H54 (cell line): ENCODE results near the gene BIRC5.
A peak's percentile ranks its signal among the peaks of the same experiment; 100 is the strongest.

Experiments
- DNase-seq: peaks from one replicate; pipeline ENCODE4 v3.0.0; 2011; ENCODE audit warnings: low spot score, mixed read lengths; ENCODE audit not compliant: insufficient read length
- FAIRE-seq: peaks from 3 replicates; lab custom pipeline; 2011; peaks lifted over from hg19 to GRCh38; lab: Jason Lieb, UNC
- POLR2A ChIP-seq: IDR thresholded peaks from 2 replicates; pipeline ENCODE4 v1.6.1; 2011; ENCODE audit warnings: low read depth, mild to moderate bottlenecking, low read length

BIRC5 gene

GRCh38 chr17:78236362-78237127 lies 22.5 kb downstream of the BIRC5 start:
- DNase-seq (no peak), FAIRE-seq (no peak)
- no peak for TF ChIP-seq POLR2A

GRCh38 chr17:78237401-78238012 lies 23.5 kb downstream of the BIRC5 start:
- FAIRE-seq: no peak
- no peak for DNase-seq
- TF ChIP-seq POLR2A: no peak

DNA sequence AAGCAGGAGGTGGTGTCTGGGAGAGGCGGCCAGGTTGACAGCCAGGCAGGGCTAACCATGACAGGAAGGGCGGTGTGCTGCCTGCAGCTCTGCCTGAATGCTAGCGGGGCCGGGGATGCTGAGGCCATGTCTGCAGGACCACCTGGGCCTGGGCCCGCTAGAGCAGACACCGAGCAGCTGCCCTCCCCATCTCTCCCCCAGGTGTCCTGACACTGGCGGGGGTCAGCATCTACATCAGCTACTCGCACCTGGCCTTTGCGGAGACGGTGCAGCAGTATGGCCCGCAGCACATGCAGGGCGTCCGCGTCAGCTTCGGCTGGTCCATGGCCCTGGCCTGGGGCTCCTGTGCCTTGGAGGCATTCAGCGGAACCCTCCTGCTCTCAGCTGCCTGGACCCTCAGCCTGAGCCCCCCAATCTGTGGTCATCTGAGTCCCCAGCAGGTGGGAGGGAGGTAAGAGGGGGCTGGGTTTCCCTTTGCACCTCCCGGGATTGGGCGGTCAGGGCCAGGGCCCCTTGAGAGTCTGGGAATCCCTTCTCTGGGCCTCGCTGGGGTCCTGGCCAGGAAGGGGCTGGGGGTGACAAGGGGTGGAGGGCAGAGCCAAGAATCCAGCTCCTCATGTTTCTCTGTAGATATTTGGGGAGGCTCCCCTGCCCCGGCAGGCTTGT lies 24.9 kb downstream of the BIRC5 start:
- no peak for TF ChIP-seq POLR2A
- FAIRE-seq: no peak
- DNase-seq: no peak

DNA sequence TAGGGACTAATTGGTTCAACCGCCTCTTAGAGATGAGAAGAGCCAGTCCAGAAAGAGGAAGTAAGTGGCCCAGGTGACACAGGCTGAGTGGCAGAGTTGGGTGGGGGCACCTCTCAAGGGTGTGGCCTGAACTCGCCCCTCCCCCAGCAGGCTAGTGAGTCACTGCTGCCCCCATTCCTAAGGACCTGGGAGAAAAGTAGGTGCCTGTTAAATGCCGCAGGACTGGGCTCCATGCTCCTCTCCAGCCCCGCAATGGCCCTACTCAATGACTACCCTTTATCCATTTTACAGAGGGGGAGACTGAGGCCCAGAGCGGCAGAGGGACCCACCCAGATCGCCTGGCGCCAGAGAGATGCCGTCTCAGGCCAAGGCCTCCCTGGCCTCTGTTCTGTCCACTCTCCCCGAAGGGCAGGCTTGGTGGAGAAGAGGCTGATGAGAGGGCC lies 25.5 kb downstream of the BIRC5 start:
- no peak for FAIRE-seq
- DNase-seq: no peak

DNA sequence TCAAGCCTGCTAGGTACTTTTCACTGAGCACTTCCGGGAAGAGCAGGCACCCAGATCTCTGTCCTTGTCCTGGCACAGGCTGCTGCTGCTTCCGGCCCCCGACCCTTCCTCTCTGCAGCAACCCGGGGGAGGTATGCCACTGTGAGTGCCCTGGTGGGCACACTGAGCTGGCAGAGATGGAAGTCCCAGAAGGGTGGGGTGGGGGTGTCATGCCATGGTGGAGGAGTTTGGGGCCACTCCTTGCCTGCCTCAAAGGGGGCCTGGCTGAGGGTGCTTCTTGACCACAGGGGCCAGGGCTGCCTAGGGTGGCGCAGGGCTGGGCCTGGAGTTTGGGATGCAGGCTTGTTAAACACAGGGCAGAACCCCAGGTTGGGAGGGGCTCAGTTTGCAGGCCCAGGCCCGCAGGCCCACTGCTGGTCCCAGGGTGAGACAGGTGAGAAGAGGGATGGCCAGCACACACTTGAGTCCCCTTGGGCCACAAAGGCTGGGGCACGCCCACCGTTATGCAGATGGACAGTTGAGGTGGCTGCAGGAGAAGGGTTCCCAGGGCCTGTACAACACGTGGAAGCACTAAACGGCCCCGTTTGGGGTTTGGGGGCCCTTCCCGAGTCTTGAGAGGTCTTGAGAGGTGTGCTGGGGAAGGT lies 26.1 kb downstream of the BIRC5 start:
- no peak for DNase-seq
- no peak for TF ChIP-seq POLR2A
- FAIRE-seq: no peak

More for the DNA sequence above, 25.5 kb downstream of the BIRC5 start:
- TF ChIP-seq POLR2A: no peak

DNA sequence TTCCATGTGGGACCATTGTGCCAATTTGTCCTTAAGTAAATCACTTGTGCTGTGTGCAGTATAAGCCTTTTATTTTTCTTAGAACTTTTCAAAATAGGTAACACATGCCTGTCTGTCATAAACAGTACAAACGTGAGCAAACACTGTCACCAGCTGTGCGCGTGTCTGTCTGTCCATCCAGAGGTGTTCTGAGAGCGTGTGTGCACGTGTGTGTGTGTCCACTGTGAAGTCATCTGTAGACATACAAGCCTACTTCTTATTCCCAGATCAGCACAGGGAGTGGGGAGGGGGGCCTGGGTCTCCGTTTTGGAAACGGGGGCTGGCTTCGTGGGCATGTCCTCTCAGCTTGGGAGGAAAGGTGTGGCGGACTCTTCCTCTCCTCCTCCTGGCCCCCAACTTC lies 26.8 kb downstream of the BIRC5 start:
- no peak for FAIRE-seq
- TF ChIP-seq POLR2A: no peak
- no peak for DNase-seq

DNA sequence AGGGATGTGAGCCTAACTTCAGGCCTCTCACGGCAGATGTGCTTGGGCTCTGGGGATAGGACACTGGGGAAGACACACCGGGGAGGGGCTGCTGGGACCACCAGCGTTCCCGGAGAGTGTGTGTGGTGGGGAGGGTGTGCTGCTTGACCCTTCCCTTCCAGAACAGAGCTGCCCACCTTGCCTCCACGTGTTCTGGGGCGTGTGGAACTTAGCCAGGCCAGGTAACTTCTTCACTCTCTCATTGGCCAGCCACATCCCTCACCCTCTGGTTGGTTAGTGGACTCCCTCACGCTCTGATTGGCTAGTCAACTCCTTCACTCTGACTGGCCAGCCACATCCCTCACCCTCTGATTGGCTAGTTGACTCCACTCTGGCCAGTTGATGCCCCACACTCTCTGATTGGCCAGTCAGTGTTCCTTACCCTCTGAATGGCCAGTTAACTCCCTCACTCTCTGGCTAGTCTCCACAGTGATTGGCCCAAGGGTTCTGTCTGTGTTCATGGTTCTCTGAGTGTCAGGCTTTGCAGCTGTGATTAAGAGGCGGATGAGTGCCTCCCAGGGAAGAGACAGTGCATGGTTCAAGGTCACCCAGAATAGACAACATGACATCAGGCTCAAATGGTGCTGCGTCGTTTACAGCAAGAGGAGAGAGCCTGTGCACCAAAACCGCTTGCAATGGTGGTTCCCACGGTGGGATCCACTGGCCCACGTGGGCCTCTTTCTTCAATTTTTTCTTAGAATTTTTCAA lies 27.4 kb downstream of the BIRC5 start:
- no peak for FAIRE-seq
- peak; percentile 70 for DNase-seq
- no peak for TF ChIP-seq POLR2A

- DNase-seq: no peak
- no peak for FAIRE-seq
- no peak for TF ChIP-seq POLR2A
Measured at GRCh38 chr17:78242024-78242742, 28.1 kb downstream of the BIRC5 start.

DNA sequence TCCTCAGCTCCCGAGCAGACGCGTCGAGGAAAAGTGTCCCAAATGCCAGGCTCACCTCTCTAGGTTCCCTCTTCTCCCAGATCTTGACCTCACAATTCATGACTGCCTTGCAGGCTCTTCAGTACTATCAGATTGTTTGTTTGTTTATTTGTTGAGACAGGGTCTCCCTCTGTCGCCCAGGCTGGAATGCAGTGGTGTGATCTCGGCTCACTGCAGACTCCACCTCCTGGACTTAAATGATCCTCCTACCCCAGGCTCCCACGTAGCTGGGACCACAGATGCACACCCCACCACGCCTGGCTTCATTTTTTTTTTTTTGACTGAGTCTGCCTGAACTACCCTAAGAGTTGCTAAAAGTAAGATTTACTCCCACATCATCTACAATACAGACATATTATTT lies 33.3 kb downstream of the BIRC5 start:
- DNase-seq (no peak), FAIRE-seq (no peak)
- no peak for TF ChIP-seq POLR2A

GRCh38 chr17:78248051-78248914 lies 34.2 kb downstream of the BIRC5 start:
- DNase-seq: no peak
- no peak for TF ChIP-seq POLR2A
- no peak for FAIRE-seq

DNA sequence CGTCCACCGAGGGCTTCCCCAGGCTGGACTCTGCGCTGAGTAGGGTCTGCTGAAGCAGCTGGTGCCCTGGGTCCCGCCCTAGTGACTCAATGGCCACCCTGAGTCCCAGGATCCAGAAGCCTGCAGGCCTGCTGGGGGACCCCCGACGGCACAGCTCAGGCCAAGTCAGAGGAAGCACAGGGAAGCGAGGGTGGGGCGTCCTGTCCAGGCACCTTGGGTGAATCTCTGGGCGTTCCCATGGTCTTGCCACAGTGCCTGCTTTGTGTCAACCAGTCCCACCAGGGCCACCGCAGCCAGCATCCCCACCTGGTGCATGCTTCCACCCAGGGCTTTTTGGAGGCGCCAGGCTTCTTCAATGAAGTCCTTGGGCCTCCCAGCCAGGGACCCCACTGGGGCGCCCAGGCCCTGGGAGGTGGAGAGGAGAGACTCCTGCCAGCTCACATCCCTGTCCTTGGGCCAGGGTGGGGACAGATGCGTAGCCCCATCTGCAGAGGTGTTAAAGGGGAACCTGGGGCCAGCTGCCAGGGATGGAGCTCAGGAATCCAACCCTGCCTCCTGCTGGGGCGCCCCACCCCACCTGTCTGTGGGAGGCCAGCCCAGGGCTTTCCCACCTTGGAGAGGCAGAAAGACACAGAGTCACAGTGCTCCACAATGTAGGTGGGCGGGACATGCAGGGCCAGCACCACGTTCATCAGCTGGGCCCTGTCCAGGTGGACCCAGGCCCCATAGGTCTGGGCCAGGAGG lies 35.2 kb downstream of the BIRC5 start:
- FAIRE-seq: no peak
- no peak for TF ChIP-seq POLR2A

More for the DNA sequence above, 35.2 kb downstream of the BIRC5 start:
- no peak for DNase-seq
